ENCODE data around the gene PDE9A. TPM values are rescaled to one million over a fixed set of nuclear protein-coding genes. Genes with fewer than 3 reads are reported as not detected.
"Not testable (repeated sequence)": the region's sequence is repeated elsewhere in the genome, so short reads cannot be mapped to it uniquely, and the experiment has no call there.

Gene PDE9A
- total RNA-seq, 1 donor from 2014 or later = 0.13 TPM

DNA sequence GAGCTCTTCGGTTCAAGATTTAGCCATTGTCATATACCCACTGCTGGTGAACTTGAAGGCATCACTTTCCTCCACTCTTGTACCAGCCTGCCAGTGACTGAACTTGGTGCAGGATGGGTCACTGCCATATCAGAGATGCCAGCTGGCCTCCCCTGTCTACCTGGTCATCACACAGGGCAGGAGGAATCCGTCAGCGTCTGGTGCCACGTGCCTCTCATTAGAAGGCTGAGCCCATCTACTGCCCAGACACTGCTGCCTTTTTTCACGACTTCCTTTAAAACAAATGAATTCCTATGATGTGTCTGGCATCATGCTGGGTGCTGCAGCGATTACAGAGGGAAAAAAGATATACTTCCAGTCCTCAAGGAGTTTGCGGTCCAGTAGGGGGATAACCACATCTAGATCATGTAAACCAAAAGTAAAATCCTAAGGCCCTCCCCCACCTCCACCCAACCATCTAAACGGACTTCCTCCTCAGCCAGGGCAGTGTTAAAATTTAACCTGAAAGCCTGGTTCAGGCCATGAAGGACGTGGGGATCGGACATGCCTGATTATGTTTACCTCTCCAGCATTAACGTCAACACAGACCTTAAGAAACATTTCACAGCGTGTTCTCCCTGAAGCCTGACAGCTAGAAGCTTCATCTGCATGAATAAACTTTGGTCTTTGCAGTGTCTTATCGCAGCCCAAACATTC lies 29.2 kb upstream of the PDE9A start:
- no peak for DNase-seq (ENCODE audit: low read depth, low spot score)

DNA sequence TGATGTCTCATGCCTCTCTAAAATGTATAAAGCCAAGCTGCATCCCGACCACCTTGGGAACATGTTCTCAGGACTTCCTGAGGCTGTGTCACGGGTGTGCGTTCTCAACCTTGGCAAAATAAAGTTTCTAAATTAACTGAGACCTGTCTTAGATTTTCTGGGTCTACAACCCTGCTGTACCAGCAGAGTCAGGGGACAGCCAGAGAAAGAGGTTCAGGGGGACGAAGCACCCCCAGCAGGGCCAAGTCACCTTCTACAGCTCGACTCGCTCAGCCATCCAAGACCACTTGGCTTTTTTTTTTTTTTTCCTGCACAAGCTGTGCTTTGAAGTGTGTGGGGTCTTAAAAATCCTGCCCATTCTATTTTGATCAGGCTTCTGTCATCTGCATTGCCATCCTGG lies 28.5 kb upstream of the PDE9A start:
- no peak for DNase-seq (ENCODE audit: low read depth, low spot score)

DNA sequence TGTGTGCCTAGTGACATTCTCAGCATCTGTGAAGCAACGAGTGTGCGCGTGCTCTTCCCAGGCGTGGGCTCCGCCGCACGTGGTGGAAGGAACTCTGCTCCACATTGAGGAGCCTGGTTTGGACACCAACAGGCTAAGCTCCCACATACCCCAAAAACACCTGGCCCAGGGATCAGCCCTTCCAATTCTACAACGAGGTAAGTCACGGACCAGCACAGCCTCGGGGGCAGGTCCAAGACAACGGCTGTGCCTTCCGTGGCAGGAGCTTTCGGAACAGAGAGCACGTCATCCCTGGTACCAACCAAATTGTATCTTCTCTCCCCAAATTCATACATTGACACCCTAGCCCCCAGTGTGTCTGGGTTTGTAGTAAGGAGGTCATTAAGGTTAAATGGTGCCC lies 27.2 kb upstream of the PDE9A start:
- no peak for DNase-seq (ENCODE audit: low read depth, low spot score)

DNA sequence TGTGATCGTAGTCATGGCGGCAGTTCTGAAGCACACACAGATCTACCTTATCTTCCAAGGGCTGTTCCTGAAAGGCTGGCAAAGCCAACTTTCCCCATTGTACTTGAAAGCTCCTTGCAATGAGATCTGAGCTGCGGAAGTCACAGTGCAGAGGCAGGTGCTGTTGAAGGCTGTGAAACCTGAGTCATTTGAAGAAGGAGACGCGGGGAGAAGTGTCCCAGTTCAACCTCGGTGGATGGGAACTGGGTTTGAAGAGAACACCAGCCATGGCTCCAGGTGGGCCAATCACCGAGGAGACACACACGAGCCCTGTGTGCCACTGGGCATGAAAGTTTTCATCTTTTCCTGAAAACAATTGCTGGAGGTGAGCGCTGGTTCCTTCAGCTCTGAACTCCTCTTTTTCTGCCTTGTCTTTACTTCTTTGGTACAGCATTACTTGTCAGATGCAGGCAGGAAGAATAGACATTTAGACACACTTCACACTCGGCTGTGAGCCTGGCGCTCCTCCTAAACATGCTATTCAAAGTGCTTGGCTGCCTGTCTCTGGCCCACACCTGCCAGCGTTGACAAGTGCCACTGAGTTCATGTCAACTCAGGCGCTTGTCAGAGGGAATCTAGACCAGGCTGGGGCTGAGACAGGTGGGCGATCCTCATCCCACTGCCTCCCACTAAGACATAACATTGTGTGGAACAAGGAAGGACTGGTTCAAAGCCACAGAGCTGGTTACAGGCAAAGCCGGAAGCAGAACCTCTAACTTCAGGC lies 25.7 kb upstream of the PDE9A start:
- DNase-seq (ENCODE audit: low read depth, low spot score) = no peak

DNA sequence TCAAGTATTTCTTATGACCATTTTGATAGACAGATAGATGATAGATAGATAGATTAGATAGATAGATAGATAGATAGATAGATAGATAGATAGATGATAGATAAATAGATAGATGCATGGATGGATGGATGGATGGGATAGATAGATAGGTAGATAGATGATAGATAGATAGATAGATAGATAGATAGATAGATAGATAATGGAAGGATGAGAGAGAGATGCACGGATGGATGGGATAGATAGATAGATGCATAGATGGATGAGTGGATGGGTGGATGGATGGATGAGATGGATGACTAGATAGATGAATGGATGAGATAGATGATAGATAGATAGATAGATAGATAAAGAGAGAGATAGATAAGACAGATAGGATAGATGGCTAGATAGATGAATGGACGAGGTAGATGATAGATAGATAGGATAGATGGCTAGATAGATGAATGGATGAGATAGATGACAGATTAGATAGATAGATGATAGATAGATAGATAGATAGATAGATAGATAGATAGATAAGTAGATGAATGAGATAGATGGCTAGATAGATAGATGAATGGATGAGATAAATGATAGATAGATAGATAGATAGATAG lies 24.9 kb upstream of the PDE9A start:
- not testable (repeated sequence) for DNase-seq (ENCODE audit: low read depth, low spot score)

DNA sequence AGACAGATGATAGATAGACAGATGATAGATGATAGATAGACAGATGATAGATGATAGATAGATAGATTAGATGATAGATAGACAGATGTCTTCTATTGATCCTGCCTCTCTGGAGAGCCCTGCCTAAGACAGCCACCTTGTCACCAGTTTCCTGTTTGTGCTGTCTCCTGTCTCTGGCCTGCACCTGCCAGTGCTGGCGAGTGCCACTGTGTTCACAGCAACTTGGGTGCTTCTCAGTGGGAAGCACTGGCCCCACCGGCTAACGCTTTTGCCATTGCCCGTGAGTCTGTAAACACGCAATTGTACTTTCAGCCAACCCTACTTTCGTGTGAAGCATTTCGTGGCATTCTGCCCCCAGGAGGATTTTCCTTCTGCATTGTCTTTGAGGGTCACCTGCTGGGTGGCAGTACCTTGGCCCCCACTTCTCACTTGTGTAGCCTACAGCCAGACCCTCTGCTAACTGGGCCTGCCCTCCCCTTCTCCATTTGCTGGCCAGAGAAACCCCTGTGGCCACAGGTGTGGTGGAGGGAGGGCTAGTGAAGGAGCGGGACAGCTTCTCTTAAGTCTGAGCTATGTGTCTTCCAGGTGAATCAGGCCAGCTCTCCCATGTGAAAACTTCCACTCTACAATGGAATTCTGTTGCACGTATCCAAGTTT lies 23.4 kb upstream of the PDE9A start:
- DNase-seq (ENCODE audit: low read depth, low spot score) = no peak

DNA sequence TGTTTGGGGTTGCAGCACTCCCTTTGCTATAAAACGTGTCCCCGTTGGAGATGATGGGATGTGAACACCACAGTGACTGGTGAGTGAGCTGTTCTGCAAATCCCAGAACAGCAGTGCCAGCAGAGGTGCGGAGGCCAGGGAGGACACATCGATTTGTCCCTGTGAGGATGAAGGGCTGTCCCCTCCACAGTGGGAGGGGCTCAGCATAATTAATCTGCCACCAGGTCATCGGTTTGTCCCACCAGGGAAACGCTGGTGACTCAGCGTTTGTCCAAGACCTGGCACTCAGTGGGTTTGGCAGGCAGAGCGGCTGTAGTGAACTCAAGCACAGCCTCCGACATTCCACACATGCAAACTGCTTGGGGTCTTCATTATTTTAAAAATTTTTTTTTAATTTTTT lies 22.8 kb upstream of the PDE9A start:
- no peak for DNase-seq (ENCODE audit: low read depth, low spot score)

DNA sequence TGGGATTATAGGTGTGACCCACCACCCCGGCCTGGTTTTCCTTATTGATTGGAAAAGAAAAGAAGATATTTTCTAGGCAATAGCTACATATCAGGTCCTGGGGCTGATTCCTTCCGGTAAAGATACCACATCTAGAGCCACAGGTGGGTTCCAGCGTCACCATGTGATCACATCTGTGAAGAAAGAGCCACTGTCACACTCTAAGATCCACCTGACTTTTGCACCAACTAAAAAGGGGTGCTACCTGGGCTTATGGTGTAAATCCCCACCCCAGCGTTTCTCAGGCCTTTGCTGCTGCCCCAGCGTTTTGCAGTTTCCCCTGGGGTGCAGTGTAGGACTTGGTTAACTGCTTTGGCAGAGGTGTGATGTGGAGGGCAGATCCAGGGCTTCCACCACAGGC lies 22.3 kb upstream of the PDE9A start:
- no peak for DNase-seq (ENCODE audit: low read depth, low spot score)

DNA sequence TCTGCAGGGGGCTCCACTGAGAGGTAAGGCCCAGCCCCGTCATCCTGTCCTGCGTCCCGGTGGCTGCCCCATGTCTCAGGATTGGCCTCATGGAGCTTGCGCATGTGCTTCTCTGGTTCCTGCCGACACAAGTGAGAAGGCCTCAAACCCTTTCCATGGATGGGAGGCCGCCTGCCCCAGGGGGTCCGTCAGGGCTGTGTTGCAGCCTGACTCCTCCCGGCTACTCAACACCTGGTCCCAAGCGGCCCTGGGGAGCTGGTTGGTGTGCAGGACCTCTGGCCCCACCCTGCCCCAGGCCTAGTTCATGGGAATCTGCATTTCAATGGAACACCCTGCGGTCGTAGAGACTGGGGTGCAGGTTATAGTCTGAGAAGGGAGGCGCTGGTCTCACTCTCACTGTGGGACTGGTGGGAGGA lies 21.1 kb upstream of the PDE9A start:
- no peak for DNase-seq (ENCODE audit: low read depth, low spot score)

DNA sequence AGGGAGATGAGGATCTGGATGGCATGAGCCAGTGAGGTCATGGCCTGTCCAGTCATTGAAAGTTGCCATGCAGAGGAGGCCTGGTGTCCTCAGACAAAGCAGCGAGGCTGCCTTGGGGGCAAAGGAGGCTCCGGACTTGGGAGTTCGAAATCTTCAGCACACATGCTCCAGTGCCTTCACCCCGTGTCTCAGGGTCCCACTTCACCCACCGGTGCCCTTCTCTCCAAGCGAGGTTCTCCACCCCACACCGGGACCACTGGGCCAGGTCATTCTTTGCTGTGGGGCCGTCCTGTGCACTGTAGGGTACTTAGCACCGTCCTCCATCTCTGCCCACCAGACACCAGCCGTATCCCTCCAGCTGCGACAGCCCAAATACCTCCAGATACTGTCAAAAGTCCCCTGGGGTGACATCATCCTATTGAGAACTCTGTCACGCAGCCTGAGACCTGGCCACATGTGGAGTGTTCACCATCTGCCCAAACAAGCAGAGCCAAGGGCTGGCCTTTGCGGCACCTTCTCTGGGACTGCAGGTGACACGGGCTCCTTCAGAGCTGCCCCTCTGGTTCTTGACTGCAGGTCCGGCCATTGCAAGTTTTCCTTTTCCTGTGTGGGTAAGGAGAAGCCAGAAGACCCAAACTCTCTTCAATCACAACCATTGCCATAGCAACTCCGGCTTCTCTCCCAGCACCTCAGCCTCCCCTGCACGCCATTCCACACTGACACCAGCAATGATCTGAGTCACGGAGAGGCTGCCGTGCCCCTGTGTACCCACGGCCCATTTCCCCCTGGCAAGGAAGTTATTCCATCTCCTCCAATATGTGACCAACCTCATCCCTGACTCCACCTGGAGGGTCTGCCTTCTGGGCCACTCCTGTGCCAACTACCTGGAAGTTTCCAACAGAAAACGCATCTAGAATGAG lies 20.4 kb upstream of the PDE9A start:
- DNase-seq (ENCODE audit: low read depth, low spot score) = no peak

DNA sequence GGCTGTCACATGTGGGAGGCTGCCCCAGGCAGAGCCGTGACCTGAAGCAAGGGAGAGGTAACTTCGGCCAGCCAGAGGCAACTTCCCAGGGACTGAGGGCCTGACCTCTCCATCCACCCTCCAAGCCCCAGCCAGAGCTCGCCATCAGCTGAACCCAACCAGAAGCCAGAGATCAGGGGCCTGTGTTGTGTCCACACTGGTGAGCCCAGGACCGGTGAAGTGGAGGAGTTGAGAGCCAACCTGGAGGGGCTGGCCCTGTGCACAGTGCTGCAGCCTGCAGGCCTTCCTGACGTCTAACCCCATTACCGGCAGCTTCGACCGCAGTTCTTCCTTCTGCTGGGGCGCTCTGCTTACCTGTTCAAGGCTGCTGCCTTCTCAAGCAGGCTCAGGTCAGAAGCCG lies 19.6 kb upstream of the PDE9A start:
- DNase-seq (ENCODE audit: low read depth, low spot score) = no peak

DNA sequence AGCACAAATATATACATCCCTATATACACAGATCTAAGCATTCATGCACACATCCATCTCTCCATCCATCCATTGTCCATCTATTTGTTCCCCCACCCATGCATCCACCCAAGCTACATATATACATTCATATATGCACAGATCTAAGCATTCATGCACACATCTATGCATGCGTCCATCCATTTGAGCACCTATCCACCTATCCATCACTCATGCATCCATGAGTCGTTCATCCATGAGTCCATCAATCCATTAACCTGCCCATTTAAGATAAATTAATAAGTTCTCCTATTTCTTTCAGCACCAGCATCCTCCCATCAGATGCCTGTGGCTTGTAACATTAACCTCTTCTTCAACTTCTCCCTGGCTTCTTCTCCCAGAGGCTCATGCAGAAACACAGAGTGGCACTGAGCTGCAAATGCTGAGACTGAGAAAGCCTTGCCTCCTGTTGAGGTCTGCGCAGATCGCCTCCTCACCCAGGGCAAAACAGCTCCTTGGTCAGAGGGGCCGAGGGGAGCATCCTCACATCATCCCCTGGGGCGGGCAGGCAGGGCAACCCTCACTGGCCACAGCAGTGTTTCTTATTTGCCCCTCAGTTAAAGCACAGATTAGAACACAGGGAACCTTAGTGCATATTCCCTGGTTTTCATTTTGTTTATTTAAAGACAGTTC lies 17.4 kb upstream of the PDE9A start:
- no peak for DNase-seq (ENCODE audit: low read depth, low spot score)

DNA sequence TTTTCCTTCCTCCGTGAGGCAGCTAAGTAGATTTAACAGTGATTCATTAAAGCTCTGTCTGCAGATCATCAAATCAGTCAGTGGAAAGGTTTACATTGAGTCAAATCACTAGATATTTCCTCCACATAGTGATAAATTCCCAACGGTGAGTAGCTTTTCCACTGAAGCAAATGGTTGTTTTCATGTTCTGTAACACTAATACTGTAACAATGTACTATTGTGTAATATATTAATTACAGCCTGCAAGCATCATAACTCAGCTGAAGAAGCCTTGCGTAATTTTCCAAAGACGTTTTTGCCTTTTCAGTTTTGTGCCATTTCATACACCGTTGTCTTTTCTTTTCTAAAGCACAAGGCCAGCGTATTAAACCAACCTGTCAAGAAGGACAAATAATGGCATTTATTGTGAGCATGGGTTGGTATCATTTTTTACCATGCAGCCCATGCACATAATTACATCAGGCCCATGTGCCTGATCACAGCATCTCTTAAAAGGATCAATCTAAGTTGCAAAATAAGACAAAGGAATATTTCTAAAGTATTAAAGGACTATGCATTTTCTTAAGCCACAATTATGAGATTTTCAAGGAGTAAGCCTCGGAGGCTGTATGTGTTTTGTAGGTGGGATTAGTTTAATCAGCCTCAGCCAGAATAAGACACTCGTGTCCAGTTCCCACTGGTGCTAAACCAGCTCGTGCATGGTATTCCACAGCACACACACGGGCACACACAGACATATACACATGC lies 16.7 kb upstream of the PDE9A start:
- DNase-seq (ENCODE audit: low read depth, low spot score) = no peak

DNA sequence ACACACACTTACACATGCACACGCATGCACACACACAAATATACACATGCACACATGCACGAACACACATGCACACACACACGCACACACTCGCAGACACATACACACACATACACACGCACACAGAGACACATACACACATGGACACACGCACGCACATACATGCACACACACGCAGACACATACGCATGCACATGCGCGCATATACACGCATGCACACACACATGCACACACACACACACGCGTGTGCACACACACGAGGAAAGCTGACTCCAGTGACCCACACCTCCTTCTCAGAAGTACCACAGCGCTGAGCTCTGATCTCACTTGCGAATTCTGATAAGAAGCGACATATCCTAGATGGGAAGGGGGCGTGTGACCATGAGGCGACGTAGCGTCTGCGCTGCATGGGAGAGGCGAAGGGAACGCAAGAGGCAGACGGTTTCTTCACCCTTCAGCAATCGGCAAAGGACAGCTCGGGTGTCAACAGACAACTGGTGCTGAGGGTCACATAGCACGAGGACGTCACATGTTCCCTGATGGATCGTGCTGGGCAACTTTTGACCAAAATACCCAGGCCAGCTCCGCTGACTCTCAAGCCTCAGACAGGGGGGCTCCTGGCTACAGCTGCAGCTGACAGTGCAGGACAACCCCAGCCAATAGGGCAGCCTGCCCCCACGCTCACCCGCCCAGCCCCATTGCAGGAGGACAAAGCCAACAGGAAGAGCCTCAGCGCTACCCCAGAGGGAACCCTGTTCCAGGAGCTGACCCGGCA lies 16.0 kb upstream of the PDE9A start:
- no peak for DNase-seq (ENCODE audit: low read depth, low spot score)

DNA sequence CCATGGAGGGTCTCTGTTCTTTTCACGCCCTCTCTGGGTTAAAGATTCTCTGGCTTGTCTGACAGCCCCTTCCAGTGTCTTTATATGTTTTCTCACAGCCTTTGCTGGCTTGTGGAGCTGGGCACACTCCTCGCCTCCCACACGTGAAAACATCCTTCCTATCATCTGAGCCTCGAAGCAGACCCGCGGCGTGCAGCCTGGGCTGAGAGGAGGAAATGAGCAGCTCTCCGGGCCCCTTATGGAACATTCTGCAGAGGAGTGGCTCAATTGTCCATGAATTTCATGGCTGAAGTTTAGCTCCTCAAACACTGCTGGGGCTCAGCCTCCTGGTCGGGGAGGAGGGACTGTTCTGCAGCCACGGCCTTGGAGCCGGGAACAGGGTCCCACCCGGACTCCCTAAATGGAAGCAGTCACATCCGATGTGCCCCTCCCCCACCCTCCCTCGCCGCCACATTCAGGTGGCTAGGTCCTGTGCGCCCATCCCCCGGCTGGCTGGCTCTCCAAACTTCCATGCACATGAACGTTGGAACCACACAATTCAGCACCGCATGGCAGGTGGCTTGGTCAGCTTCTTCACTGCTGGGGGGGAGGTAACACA lies 15.1 kb upstream of the PDE9A start:
- no peak for DNase-seq (ENCODE audit: low read depth, low spot score)

DNA sequence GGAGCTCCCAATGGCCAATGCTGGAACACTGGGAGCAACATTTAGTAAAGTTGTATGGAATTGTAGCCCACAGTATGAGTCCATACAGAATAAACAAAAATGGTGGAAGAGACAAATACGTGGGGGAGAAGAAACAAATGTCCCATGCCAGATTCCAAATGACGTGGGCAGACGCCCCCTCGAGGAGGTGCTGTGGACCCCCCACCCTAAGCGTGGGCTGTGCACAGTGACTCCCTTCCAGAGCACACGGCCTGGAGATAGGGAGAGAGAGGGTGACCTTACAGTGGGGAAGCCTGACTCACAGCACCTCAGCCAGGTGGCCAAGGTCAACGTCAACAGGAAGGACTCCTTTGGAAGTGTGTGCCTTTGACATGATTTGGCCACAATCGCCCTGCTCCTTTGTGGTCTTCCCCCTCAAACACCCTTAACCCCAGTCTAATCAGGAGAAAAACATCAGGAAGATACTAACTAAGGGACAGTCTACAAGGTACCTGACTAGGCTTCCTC lies 13.7 kb upstream of the PDE9A start:
- DNase-seq (ENCODE audit: low read depth, low spot score) = no peak

DNA sequence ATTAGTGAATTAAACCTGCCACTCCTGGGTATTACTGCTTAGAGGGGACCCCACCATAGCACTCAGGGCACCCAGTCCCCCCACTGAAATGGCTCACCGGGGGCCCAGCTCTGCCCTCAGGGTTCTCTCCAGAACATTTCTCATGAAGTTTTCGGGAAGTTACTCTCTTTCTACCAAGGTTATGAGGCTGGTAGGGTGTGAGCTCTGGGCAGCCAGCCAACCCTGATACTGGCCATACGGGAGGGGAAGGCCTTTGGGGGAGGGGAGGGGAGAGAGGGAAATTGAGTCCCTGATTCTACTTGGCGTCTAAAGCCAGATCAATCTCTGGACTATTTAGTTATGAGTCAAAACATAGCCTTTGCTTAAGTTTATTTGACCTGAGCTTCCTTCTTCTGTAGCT lies 12.9 kb upstream of the PDE9A start:
- DNase-seq (ENCODE audit: low read depth, low spot score) = no peak
